PC-9 (cell line): ENCODE data around the gene GTF2A2.

Source experiments
- CTCF ChIP-seq: fragments of 200-600 bp; sonication (generic); conservative IDR thresholded peaks from 2 replicates; pipeline ENCODE4 v1.6.1; 2017; ENCODE audit warnings: mixed run types, antibody characterized with exemption, mild to moderate bottlenecking, moderate library complexity
- EZH2 ChIP-seq: fragments of 200-600 bp; sonication (generic); IDR thresholded peaks from 2 replicates; pipeline ENCODE4 v1.8.0; 2017; ENCODE audit warnings: antibody characterized with exemption, low read depth

GRCh38 chr15:59680870-59681269, 23.6 kb upstream of the GTF2A2 start:
- no peak for TF ChIP-seq CTCF
- TF ChIP-seq EZH2, result no peak
